HepG2 (cell line): ENCODE results near the gene STK24. TPM values are rescaled to one million over a fixed set of nuclear protein-coding genes. Genes with fewer than 3 reads are reported as not detected.

ENCODE experiments used
- EEA1 ChIP-seq: sonication (generic); formaldehyde crosslinking; IDR thresholded peaks from 2 replicates; pipeline ENCODE4 v1.5.1; 2020; ENCODE audit warnings: mild to moderate bottlenecking, missing genetic modification reagents, borderline replicate concordance
- HDAC6 ChIP-seq: fragments of 200-600 bp; sonication (generic); IDR thresholded peaks from 2 replicates; pipeline ENCODE4 v1.7.0; 2017; ENCODE audit warnings: mild to moderate bottlenecking, antibody characterized with exemption, low read length, low read depth
- KDM3A ChIP-seq: IDR thresholded peaks from 2 replicates; pipeline ENCODE4 v1.6.1; 2018; ENCODE audit warnings: low read depth, missing compliant biosample characterization
- KDM5B ChIP-seq: sonication (generic); formaldehyde crosslinking; IDR thresholded peaks from 2 replicates; pipeline ENCODE4 v1.4.0; 2020; ENCODE audit warnings: missing genetic modification reagents, mild to moderate bottlenecking, borderline replicate concordance
- KLF6 ChIP-seq: IDR thresholded peaks from 2 replicates; pipeline ENCODE4 v1.8.0; 2016; ENCODE audit warnings: missing biosample characterization, missing genetic modification reagents
- MED8 ChIP-seq: sonication (generic); formaldehyde crosslinking; IDR thresholded peaks from 2 replicates; pipeline ENCODE4 v1.8.1; 2023; ENCODE audit warnings: mild to moderate bottlenecking, missing genetic modification reagents; ENCODE audit not compliant: insufficient replicate concordance
- MLLT10 ChIP-seq: sonication (generic); formaldehyde crosslinking; IDR thresholded peaks from 2 replicates; pipeline ENCODE4 v1.4.0; 2020; ENCODE audit warnings: missing genetic modification reagents
- MYNN ChIP-seq: sonication (generic); formaldehyde crosslinking; IDR thresholded peaks from 2 replicates; pipeline ENCODE4 v1.4.0; 2020; ENCODE audit warnings: mild to moderate bottlenecking, low read depth, missing genetic modification reagents
- PRMT3 ChIP-seq: sonication (generic); formaldehyde crosslinking; IDR thresholded peaks from 2 replicates; pipeline ENCODE4 v1.8.1; 2022; ENCODE audit warnings: low read depth, mild to moderate bottlenecking, moderate library complexity, missing genetic modification reagents, borderline replicate concordance
- RARA ChIP-seq: IDR thresholded peaks from 2 replicates; pipeline ENCODE4 v1.6.1; 2016; ENCODE audit warnings: missing genetic modification reagents, missing compliant biosample characterization
- SMC3 ChIP-seq: IDR thresholded peaks from 2 replicates; pipeline ENCODE4 v1.6.1; 2011; ENCODE audit warnings: low read length, improper control_type of control experiment
- SOX6 ChIP-seq, 2 experiments: fragments of 450-650 bp in 1 of 2; sonication (generic) in 1 of 2; formaldehyde crosslinking in 1 of 2; IDR thresholded peaks; 2 replicates each; pipeline versions ENCODE4 v1.4.0 to v1.6.1; 2017 to 2020; ENCODE audit warnings: antibody characterized with exemption in 1 of 2, mild to moderate bottlenecking in 1 of 2, missing genetic modification reagents in 1 of 2
- TBP ChIP-seq: sonication (generic); formaldehyde crosslinking; IDR thresholded peaks from 2 replicates; pipeline ENCODE4 v1.5.0; 2020; ENCODE audit warnings: missing genetic modification reagents
- THAP7 ChIP-seq: sonication (generic); formaldehyde crosslinking; IDR thresholded peaks from 2 replicates; pipeline ENCODE4 v1.8.1; 2023; ENCODE audit warnings: mild to moderate bottlenecking, missing genetic modification reagents
- TP53 ChIP-seq: sonication (generic); formaldehyde crosslinking; conservative IDR thresholded peaks from 2 replicates; pipeline ENCODE4 v1.4.0; 2020; ENCODE audit warnings: missing genetic modification reagents
- ZBTB1 ChIP-seq: sonication (generic); formaldehyde crosslinking; IDR thresholded peaks from 2 replicates; pipeline ENCODE4 v1.4.0; 2020; ENCODE audit warnings: missing genetic modification reagents, borderline replicate concordance
- ZBTB21 ChIP-seq: sonication (generic); formaldehyde crosslinking; IDR thresholded peaks from 2 replicates; pipeline ENCODE4 v1.4.0; 2020; ENCODE audit warnings: missing genetic modification reagents
- ZNF367 ChIP-seq: sonication (generic); formaldehyde crosslinking; IDR thresholded peaks from 2 replicates; pipeline ENCODE4 v1.4.0; 2020; ENCODE audit warnings: missing genetic modification reagents, borderline replicate concordance
- ZNF639 ChIP-seq: conservative IDR thresholded peaks from 2 replicates; pipeline ENCODE4 v1.6.1; 2018; ENCODE audit warnings: missing genetic modification reagents
- ZNF784 ChIP-seq: sonication (generic); formaldehyde crosslinking; IDR thresholded peaks from 2 replicates; pipeline ENCODE4 v1.5.1; 2020; ENCODE audit warnings: missing genetic modification reagents, mild to moderate bottlenecking, borderline replicate concordance
- ZSCAN12 ChIP-seq: sonication (generic); formaldehyde crosslinking; IDR thresholded peaks from 2 replicates; pipeline ENCODE4 v1.9.0; 2021; ENCODE audit warnings: mild to moderate bottlenecking, missing genetic modification reagents
- polyA plus RNA-seq, 8 experiments: library from polyadenylated mRNA; depleted of rRNA in 3 of 8; stranded (reverse) in 7 of 8; unstranded in 1 of 8; fragments of >200 nt; fragmentation: Illumina TruSeq in 4 of 8; extraction: Trizol in 4 of 8; gene quantifications; 2 replicates each; pipeline versions ENCODE4 v1.2.1 to v1.2.3, GENCODE V29; 2011 to 2016; ENCODE audit warnings: low read depth in 4 of 8, missing spikeins in 1 of 8, mixed read lengths in 1 of 8; ENCODE audit not compliant: insufficient read depth in 1 of 8
- total RNA-seq, 5 experiments: library from RNA; depleted of rRNA; stranded (reverse); fragments of >200 nt; fragmentation: Illumina TruSeq; extraction: Trizol; gene quantifications; 2 replicates each; pipeline ENCODE4 v1.2.3, GENCODE V29; 2016; ENCODE audit warnings: low read depth in 1 of 5
- TF ChIP-seq, protein P1 (sequence below), 2 experiments: fragments of 450-650 bp in 1 of 2; sonication (generic) in 1 of 2; formaldehyde crosslinking; IDR thresholded peaks; 2 replicates each; pipeline versions ENCODE4 v1.5.0 to v1.8.0; 2020 to 2022; ENCODE audit warnings: mild to moderate bottlenecking in 1 of 2, missing genetic modification reagents in 1 of 2
- TF ChIP-seq, protein P2 (sequence below): sonication (generic); formaldehyde crosslinking; IDR thresholded peaks from 2 replicates; pipeline ENCODE4 v1.4.0; 2020; ENCODE audit warnings: missing genetic modification reagents, mild to moderate bottlenecking, borderline replicate concordance

STK24 gene
- total and polyA plus RNA-seq, 2 of the 13 experiments (the other 11 are each of a cell fraction or from before 2014, with no cell fraction given) = 51.3 to 73.0 TPM

DNA sequence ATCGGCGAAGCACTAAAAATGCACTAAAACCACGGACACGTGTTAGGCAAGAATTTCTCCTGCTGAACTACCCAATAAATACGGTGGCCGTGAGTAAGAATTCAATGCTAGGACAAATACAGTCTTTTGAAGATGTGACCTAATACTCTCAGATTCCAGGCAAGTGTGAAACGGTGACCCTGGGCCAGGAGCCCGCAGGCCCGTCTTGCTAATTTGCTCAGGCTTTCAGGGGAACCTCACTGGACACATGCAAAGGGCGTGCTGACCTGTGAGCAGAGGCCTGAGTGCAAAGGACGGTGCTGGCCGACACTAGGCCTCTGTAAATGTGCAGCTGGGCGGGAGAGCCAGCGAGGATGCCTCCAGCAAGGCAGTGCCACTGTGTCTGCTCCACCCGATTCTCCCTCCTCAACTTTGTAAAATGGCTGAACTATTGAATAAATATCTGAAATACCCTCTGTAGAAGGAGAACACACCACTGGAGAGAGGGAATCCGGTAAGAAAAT lies 70.1 kb downstream of the STK24 start (continued):
- TF ChIP-seq ZNF639 (CRISPR knock-in tag) = peak; percentile 79
- no peak for TF ChIP-seq PRMT3
- TF ChIP-seq ZNF784 (CRISPR knock-in tag) = peak; percentile 64; the same call in 1 of the 2 replicates
- TF ChIP-seq SOX6 (IDR thresholded peaks at IDR 0.05) = no peak
- peak; percentile 87 for TF ChIP-seq SOX6 (CRISPR knock-in tag; IDR thresholded peaks at IDR 0.05)
- peak; percentile 91; the same call in 1 of the 2 replicates for TF ChIP-seq THAP7 (CRISPR knock-in tag)
- peak; percentile 79; the same call in 1 of the 2 replicates for TF ChIP-seq ZNF367 (CRISPR knock-in tag)
- TF ChIP-seq KDM5B (CRISPR knock-in tag) = peak; percentile 99
- peak; percentile 97 for TF ChIP-seq KLF6
- 0 out of 2 replicates have a peak, but pooled peaks have one; percentile 35 for TF ChIP-seq EEA1 (CRISPR knock-in tag)
- peak; percentile 84 for TF ChIP-seq ZBTB1
- no peak for TF ChIP-seq HDAC6
- TF ChIP-seq ZBTB21 (CRISPR knock-in tag) = peak; percentile 70; the same call in 1 of the 2 replicates
- peak; percentile 79 for TF ChIP-seq KDM3A (CRISPR knock-in tag)
- peak; percentile 94 for TF ChIP-seq ZSCAN12 (CRISPR knock-in tag)
- no peak; the same call in 1 of the 2 replicates for TF ChIP-seq TP53
- TF ChIP-seq, protein P1, sequence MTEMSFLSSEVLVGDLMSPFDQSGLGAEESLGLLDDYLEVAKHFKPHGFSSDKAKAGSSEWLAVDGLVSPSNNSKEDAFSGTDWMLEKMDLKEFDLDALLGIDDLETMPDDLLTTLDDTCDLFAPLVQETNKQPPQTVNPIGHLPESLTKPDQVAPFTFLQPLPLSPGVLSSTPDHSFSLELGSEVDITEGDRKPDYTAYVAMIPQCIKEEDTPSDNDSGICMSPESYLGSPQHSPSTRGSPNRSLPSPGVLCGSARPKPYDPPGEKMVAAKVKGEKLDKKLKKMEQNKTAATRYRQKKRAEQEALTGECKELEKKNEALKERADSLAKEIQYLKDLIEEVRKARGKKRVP (CRISPR knock-in tag; IDR thresholded peaks at IDR 0.05) = peak in 1 of 2 experiments; percentile 81; a peak in 2 of 4 replicates
- peak; percentile 56 for TF ChIP-seq MED8
- peak; percentile 86 for TF ChIP-seq RARA (CRISPR knock-in tag)
- TF ChIP-seq SMC3 = no peak; the same call in 1 of the 2 replicates
- TF ChIP-seq TBP (CRISPR knock-in tag) = no peak
- TF ChIP-seq, protein P2, sequence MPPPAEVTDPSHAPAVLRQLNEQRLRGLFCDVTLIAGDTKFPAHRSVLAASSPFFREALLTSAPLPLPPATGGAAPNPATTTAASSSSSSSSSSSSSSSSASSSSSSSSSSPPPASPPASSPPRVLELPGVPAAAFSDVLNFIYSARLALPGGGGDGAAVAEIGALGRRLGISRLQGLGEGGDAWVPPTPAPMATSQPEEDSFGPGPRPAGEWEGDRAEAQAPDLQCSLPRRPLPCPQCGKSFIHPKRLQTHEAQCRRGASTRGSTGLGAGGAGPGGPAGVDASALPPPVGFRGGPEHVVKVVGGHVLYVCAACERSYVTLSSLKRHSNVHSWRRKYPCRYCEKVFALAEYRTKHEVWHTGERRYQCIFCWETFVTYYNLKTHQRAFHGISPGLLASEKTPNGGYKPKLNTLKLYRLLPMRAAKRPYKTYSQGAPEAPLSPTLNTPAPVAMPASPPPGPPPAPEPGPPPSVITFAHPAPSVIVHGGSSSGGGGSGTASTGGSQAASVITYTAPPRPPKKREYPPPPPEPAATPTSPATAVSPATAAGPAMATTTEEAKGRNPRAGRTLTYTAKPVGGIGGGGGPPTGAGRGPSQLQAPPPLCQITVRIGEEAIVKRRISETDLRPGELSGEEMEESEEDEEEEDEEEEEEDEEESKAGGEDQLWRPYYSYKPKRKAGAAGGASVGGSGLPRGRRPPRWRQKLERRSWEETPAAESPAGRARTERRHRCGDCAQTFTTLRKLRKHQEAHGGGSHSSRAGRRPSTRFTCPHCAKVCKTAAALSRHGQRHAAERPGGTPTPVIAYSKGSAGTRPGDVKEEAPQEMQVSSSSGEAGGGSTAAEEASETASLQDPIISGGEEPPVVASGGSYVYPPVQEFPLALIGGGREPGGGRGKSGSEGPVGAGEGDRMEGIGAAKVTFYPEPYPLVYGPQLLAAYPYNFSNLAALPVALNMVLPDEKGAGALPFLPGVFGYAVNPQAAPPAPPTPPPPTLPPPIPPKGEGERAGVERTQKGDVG (CRISPR knock-in tag) = peak; percentile 32; the same call in 1 of the 2 replicates
- TF ChIP-seq MLLT10 (CRISPR knock-in tag) = no peak
- no peak for TF ChIP-seq MYNN
